Thyroid gland (tissue), 4 donors: ENCODE data around the gene SLC31A2. TPM values are rescaled to one million over a fixed set of nuclear protein-coding genes. Genes with fewer than 3 reads are reported as not detected.
A peak's percentile ranks its signal among the peaks of the same experiment; 100 is the strongest.

ENCODE experiments used
- DNase-seq, 2 donors: peaks; one replicate each; pipeline ENCODE4 v3.0.0-alpha.2; 2019
- H3K27ac ChIP-seq, 3 donors: fragments of 200-600 bp; sonication (generic); 1 replicate in 2 of 3; 2 replicates in 1 of 3; pipeline ENCODE4 v1.5.1; 2016 to 2019; ENCODE audit warnings: mild to moderate bottlenecking in 1 of 3, moderate library complexity in 1 of 3
- H3K27me3 ChIP-seq: fragments of 200-600 bp; sonication (generic); one replicate; pipeline ENCODE4 v1.5.1; 2019
- H3K36me3 ChIP-seq, 2 donors: fragments of 200-600 bp; sonication (generic); one replicate each; pipeline ENCODE4 v1.5.1; 2016 to 2019
- H3K4me1 ChIP-seq, 2 donors: fragments of 200-600 bp; sonication (generic); one replicate each; pipeline ENCODE4 v1.5.1; 2017 to 2019
- H3K4me3 ChIP-seq, 3 donors: fragments of 200-600 bp; sonication (generic); replicated peaks in 1 of 3; 1 replicate in 2 of 3; 2 replicates in 1 of 3; pipeline ENCODE4 v1.5.1; 2016; ENCODE audit warnings: mild to moderate bottlenecking in 1 of 3
- H3K9me3 ChIP-seq: fragments of 200-600 bp; sonication (generic); one replicate; pipeline ENCODE4 v1.5.1; 2017
- CTCF ChIP-seq, 6 experiments: fragments of 200-600 bp in 3 of 6; fragments of 450-650 bp in 3 of 6; sonication (generic) in 3 of 6; IDR thresholded peaks; one replicate each; pipeline ENCODE4 v1.5.1; 2016 to 2019; ENCODE audit warnings: antibody characterized with exemption in 6 of 6, mild to moderate bottlenecking in 2 of 6, inconsistent platforms in 1 of 6, moderate library complexity in 1 of 6
- POLR2A ChIP-seq, 2 donors: fragments of 450-650 bp; IDR thresholded peaks; one replicate each; pipeline ENCODE4 v1.6.1; 2017; ENCODE audit warnings: antibody characterized with exemption in 2 of 2, mild to moderate bottlenecking in 2 of 2, moderate library complexity in 1 of 2
- WGBS, 2 donors: methylation state at CpG; one replicate each; pipeline ENCODE4 v1.1.5; 2017; 5-methylcytosine and 5-hydroxymethylcytosine counted together
- intact Hi-C: fragments of 100-400 bp; cut with DNase I; formaldehyde crosslinking; loops from one replicate; pipeline ENCODE4 v1.15.1; 2023
- total RNA-seq, 4 donors: library from RNA; depleted of rRNA; stranded (reverse); fragments of >200 nt; gene quantifications; one replicate each; pipeline ENCODE4 v1.2.3, GENCODE V29; 2016

The SLC31A2 gene
- total RNA-seq, 4 donors from 2014 or later: 12.4 to 27.5 (median 18.3) TPM

- Histone ChIP-seq H3K4me3 (no peak overlapping the region), H3K4me1 (no peaks in the 10 kb centered on the region), H3K27ac (no peak overlapping the region), H3K27me3 (no peaks in the 10 kb centered on the region), H3K9me3 (no peaks in the 10 kb centered on the region), H3K36me3 (peaks cover 48 to 68% of the 10 kb centered on the region in 2 donors)
- TF ChIP-seq POLR2A (IDR thresholded peaks at IDR 0.05) (no peak), CTCF (IDR thresholded peaks at IDR 0.05) (no peak)
- intact Hi-C loops: no loop called here
- DNase-seq: no peak
- WGBS, 2 donors: 95 to 98% methylated on average over 7 of the region's 7 CpGs
These were observed 35.4 kb downstream of the SLC31A2 start for GRCh38 chr9:113186137-113186755.

- TF ChIP-seq POLR2A (IDR thresholded peaks at IDR 0.05) (no peak), CTCF (IDR thresholded peaks at IDR 0.05) (no peak)
- H3K9me3 ChIP-seq: no peaks in the 10 kb centered on the region
- H3K4me1 ChIP-seq: no peaks in the 10 kb centered on the region
- no peak overlapping the region for H3K27ac ChIP-seq
- peak in 1 of 2 donors; percentile 21 for DNase-seq
- H3K27me3 ChIP-seq: no peaks in the 10 kb centered on the region
- no peak overlapping the region for H3K4me3 ChIP-seq
- peaks cover 35 to 54% of the 10 kb centered on the region in 2 donors for H3K36me3 ChIP-seq
- WGBS, 2 donors: 82 to 83% methylated on average over 9 of the region's 9 CpGs
- intact Hi-C loops: no loop called here
These were observed 37.3 kb downstream of the SLC31A2 start for GRCh38 chr9:113187929-113188595.

- peaks cover 15 to 28% of the 10 kb centered on the region in 2 donors for H3K36me3 ChIP-seq
- intact Hi-C loops: no loop called here
These were observed 41.6 kb downstream of the SLC31A2 start for GRCh38 chr9:113192455-113192854.

GRCh38 chr9:113199683-113200329, 49.0 kb downstream of the SLC31A2 start:
- Histone ChIP-seq H3K36me3 (peaks cover 18 to 38% of the 10 kb centered on the region in 2 donors), H3K9me3 (no peaks in the 10 kb centered on the region), H3K4me3 (no peak overlapping the region), H3K4me1 (no peaks in the 10 kb centered on the region), H3K27me3 (no peaks in the 10 kb centered on the region), H3K27ac (no peak overlapping the region)
- intact Hi-C loops: no loop called here
- DNase-seq: no peak
- TF ChIP-seq POLR2A (IDR thresholded peaks at IDR 0.05) (no peak), CTCF (IDR thresholded peaks at IDR 0.05) (no peak)
- WGBS, 2 donors: 88 to 93% methylated on average over 4 of the region's 4 CpGs

More at GRCh38 chr9:113192455-113192854, 41.6 kb downstream of the SLC31A2 start:
- no peak overlapping the region for H3K4me3 ChIP-seq
- no peak for DNase-seq
- no peaks in the 10 kb centered on the region for H3K4me1 ChIP-seq
- WGBS, 2 donors: 92 to 93% methylated on average over 2 of the region's 2 CpGs
- no peaks in the 10 kb centered on the region for H3K9me3 ChIP-seq
- no peaks in the 10 kb centered on the region for H3K27me3 ChIP-seq
- H3K27ac ChIP-seq: no peak overlapping the region
- TF ChIP-seq CTCF (IDR thresholded peaks at IDR 0.05) (no peak), POLR2A (IDR thresholded peaks at IDR 0.05) (no peak)

- Histone ChIP-seq H3K4me3 (no peak overlapping the region), H3K27ac (no peak overlapping the region), H3K36me3 (peaks cover 7 to 32% of the 10 kb centered on the region in 2 donors), H3K4me1 (no peaks in the 10 kb centered on the region), H3K27me3 (no peaks in the 10 kb centered on the region), H3K9me3 (no peaks in the 10 kb centered on the region)
- DNase-seq: no peak
- intact Hi-C loops: no loop called here
- WGBS, 2 donors: 91 to 93% methylated on average over 2 of the region's 2 CpGs
- TF ChIP-seq POLR2A (IDR thresholded peaks at IDR 0.05) (no peak), CTCF (IDR thresholded peaks at IDR 0.05) (no peak)
These were observed 54.6 kb downstream of the SLC31A2 start for GRCh38 chr9:113205432-113205831.
